Upper lobe of left lung (tissue), 4 donors: ENCODE results near the gene FARP1.

Source experiments
- POLR2AphosphoS5 ChIP-seq, 2 donors: sonication (generic); formaldehyde crosslinking; IDR thresholded peaks; one replicate each; pipeline ENCODE4 v1.5.1; 2017; ENCODE audit warnings: antibody characterized with exemption in 2 of 2
- TF ChIP-seq, protein P1 (sequence below), 6 experiments: fragments of 450-650 bp in 4 of 6; fragments of 200-600 bp in 2 of 6; sonication (generic) in 2 of 6; IDR thresholded peaks; one replicate each; pipeline ENCODE4 v1.5.1; 2016 to 2019; ENCODE audit warnings: antibody characterized with exemption in 6 of 6

DNA sequence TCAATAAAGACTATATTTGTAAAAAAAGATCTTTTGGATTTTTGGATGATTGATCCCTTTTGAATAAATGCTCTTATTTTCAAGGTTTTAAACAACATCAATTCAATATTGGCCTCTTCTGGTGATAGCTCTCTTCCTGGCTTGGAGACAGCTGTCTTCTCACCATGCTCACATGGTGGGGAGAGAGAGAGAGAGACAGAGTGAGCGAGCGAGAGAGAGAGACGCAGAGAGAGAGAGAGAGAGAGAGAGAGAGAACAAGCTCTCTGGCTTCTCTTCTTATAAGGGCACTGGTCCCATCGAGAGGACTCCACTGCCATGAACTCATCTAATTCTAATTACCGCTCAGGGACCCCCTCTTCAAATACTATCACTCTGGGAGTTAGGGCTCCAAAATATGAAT is 32.1 kb upstream of the FARP1 start:
- TF ChIP-seq POLR2AphosphoS5 (IDR thresholded peaks at IDR 0.05) = no peak
- TF ChIP-seq, protein P1, sequence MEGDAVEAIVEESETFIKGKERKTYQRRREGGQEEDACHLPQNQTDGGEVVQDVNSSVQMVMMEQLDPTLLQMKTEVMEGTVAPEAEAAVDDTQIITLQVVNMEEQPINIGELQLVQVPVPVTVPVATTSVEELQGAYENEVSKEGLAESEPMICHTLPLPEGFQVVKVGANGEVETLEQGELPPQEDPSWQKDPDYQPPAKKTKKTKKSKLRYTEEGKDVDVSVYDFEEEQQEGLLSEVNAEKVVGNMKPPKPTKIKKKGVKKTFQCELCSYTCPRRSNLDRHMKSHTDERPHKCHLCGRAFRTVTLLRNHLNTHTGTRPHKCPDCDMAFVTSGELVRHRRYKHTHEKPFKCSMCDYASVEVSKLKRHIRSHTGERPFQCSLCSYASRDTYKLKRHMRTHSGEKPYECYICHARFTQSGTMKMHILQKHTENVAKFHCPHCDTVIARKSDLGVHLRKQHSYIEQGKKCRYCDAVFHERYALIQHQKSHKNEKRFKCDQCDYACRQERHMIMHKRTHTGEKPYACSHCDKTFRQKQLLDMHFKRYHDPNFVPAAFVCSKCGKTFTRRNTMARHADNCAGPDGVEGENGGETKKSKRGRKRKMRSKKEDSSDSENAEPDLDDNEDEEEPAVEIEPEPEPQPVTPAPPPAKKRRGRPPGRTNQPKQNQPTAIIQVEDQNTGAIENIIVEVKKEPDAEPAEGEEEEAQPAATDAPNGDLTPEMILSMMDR (IDR thresholded peaks at IDR 0.05) = no peak
